ENCODE data around the gene ALG2. TPM values are rescaled to one million over a fixed set of nuclear protein-coding genes. Genes with fewer than 3 reads are reported as not detected.

The ALG2 gene, protein sequence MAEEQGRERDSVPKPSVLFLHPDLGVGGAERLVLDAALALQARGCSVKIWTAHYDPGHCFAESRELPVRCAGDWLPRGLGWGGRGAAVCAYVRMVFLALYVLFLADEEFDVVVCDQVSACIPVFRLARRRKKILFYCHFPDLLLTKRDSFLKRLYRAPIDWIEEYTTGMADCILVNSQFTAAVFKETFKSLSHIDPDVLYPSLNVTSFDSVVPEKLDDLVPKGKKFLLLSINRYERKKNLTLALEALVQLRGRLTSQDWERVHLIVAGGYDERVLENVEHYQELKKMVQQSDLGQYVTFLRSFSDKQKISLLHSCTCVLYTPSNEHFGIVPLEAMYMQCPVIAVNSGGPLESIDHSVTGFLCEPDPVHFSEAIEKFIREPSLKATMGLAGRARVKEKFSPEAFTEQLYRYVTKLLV
- 25.1 TPM for total RNA-seq (2013)
- polyA plus RNA-seq (10 to 100 TPM; 15.9 to 25.5 (median 23.6) TPM), polyA minus RNA-seq (23.1 and 36.1 TPM in 2 replicates), total RNA-seq (18.9 to 65.9 (median 38.1) reads per million in 11 experiments)

DNA sequence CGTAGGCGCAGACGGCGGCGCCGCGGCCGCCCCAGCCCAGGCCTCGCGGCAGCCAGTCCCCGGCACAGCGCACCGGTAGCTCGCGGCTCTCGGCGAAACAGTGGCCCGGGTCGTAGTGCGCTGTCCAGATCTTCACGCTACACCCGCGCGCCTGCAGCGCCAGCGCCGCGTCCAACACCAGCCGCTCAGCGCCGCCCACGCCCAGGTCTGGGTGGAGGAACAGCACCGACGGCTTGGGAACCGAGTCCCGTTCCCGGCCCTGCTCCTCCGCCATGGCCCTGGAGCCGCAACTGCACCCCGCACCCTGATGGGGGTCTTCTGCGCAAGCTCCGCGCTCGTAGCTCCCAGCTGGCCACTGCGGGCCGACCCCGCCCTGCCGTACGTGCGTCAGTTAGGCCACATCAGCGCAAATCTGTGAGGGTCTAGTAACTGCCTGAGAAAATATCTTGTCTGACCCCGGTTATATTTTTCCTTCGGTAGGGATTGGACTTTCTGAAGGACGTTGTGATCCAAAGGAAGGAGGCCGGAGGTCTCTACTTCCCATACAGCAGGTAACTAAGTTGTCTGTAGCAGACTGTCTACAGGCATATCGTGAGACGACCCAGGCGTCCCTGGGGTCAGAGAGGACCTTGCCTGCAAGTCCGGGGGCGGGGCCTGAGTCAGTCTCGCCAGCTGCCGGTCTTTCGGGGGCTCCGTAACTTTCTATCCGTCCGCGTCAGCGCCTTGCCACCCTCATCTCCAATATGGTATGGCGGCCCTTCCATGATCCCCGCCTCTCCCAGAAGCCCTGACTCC, at the start of gene ALG2, which contains the start of gene SEC61B:
TSS of gene ALG2 (minus strand) at position 322 of the 795 bp plus-strand sequence. CDS start at position 274, 48 bp downstream.
TSS of gene SEC61B (plus strand) at position 662 of the 795 bp plus-strand sequence. CDS start at position 744, 82 bp downstream.
- peak within 1 kb of the TSS; percentile 83 to 96 for H3K27ac ChIP-seq (ENCODE audit: low read depth in 1 of 2, low read length in 2 of 2)
- peak within 1 kb of the TSS; percentile 98 to 100 for H3K4me3 Mint-ChIP-seq
- peaks cover 47 to 55% of the 10 kb centered on the region in 2 donors for H3K36me3 Mint-ChIP-seq
- H3K79me2 ChIP-seq (ENCODE audit: insufficient read depth, low read length) = peaks cover 93% of the 10 kb centered on the region
- H3K27me3 ChIP-seq (ENCODE audit: control insufficient read depth in 2 of 2, insufficient read depth in 2 of 2, low read length in 2 of 2) = no peaks in the 10 kb centered on the region
- H3K9me3 ChIP-seq (replicated peaks in 1 of 2; ENCODE audit: control insufficient read depth in 1 of 2, insufficient read depth in 1 of 2, low read length in 2 of 2) = no peaks in the 10 kb centered on the region
- H3K4me1 Mint-ChIP-seq = peaks cover 42% of the 10 kb centered on the region
- peaks cover 23 to 48% of the 10 kb centered on the region in 2 donors for H3K36me3 ChIP-seq (replicated peaks in 1 of 2; ENCODE audit: control insufficient read depth in 1 of 2, insufficient read depth in 2 of 2, low read length in 2 of 2)
- peak within 1 kb of the TSS; percentile 69 to 82 (median 80) for H3K4me3 ChIP-seq (replicated peaks in 1 of 3; ENCODE audit: low read depth in 2 of 3, low read length in 3 of 3)
- 0% methylated on average over 63 of the region's 70 CpGs for WGBS (ENCODE audit: insufficient coverage)
- TF ChIP-seq, protein P1, sequence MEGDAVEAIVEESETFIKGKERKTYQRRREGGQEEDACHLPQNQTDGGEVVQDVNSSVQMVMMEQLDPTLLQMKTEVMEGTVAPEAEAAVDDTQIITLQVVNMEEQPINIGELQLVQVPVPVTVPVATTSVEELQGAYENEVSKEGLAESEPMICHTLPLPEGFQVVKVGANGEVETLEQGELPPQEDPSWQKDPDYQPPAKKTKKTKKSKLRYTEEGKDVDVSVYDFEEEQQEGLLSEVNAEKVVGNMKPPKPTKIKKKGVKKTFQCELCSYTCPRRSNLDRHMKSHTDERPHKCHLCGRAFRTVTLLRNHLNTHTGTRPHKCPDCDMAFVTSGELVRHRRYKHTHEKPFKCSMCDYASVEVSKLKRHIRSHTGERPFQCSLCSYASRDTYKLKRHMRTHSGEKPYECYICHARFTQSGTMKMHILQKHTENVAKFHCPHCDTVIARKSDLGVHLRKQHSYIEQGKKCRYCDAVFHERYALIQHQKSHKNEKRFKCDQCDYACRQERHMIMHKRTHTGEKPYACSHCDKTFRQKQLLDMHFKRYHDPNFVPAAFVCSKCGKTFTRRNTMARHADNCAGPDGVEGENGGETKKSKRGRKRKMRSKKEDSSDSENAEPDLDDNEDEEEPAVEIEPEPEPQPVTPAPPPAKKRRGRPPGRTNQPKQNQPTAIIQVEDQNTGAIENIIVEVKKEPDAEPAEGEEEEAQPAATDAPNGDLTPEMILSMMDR (IDR thresholded peaks at IDR 0.05) = no peak
- H2AFZ ChIP-seq (ENCODE audit: insufficient read depth, low read depth, low read length, poor library complexity, severe bottlenecking) = peak within 1 kb of the TSS; percentile 79
- H3K27me3 Mint-ChIP-seq (ENCODE audit: low read depth in 3 of 3) = peaks cover 0 to 2% (median 0%) of the 10 kb centered on the region in 3 donors
- DNase-seq = peak; percentile 89 to 93 (median 92)
- H4K20me1 ChIP-seq (ENCODE audit: insufficient read depth, low read length) = peaks cover 60% of the 10 kb centered on the region
- peaks cover 27 to 38% of the 10 kb centered on the region in 2 donors for H3K4me1 ChIP-seq (ENCODE audit: control insufficient read depth in 1 of 2, insufficient read depth in 2 of 2, low read length in 2 of 2)
- peak within 1 kb of the TSS; percentile 87 for H3K4me2 ChIP-seq (replicated peaks; ENCODE audit: extremely low read depth, low read length, poor library complexity, severe bottlenecking)
- intact Hi-C loops (cut with micrococcal nuclease) = loop anchor here in 1 of 2 donors (5.0 to 10.0 kb wide), 2 partner anchors 603 to 685 kb away; partner anchors contain the start of genes NR4A3 and STX17
- peak within 1 kb of the TSS; percentile 90 for H3K9ac ChIP-seq (ENCODE audit: insufficient read depth, low read length, poor library complexity, severe bottlenecking)
- H3K9me3 Mint-ChIP-seq = no peaks in the 10 kb centered on the region
- peak within 1 kb of the TSS; percentile 97 to 100 (median 100) for H3K27ac Mint-ChIP-seq

DNA sequence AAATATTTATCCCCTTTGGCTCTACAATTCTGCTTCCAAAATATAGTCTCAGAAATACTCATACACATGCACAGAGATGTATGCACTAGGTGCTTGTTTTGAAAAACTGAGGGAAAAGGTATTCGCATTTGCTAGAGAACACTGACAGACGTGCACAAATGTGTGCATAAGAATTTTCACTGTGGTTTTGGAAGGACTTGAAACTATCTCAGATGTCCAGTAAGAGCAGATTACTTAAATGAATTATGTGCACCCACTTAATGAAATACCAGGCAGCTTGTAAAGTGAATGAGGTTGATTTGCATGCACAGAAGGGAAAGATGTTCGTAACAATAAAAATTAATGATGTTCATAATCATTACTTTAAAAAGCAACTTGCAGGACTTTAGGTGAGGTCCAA, 48.7 kb upstream of the ALG2 start:
- Mint-ChIP-seq H3K27me3 (ENCODE audit: low read depth in 3 of 3) (peaks cover 2 to 4% (median 3%) of the 10 kb centered on the region in 3 donors), H3K9me3 (no peaks in the 10 kb centered on the region), H3K36me3 (no peaks in the 10 kb centered on the region), H3K27ac (no peak overlapping the region), H3K4me1 (peaks cover 10% of the 10 kb centered on the region), H3K4me3 (no peak overlapping the region)
- Histone ChIP-seq H2AFZ (ENCODE audit: insufficient read depth, low read depth, low read length, poor library complexity, severe bottlenecking) (no peak overlapping the region), H3K27me3 (ENCODE audit: control insufficient read depth in 2 of 2, insufficient read depth in 2 of 2, low read length in 2 of 2) (no peaks in the 10 kb centered on the region), H3K4me2 (replicated peaks; ENCODE audit: extremely low read depth, low read length, poor library complexity, severe bottlenecking) (no peak overlapping the region), H3K4me1 (ENCODE audit: control insufficient read depth in 1 of 2, insufficient read depth in 2 of 2, low read length in 2 of 2) (peaks cover 6 to 7% of the 10 kb centered on the region in 2 donors), H3K79me2 (ENCODE audit: insufficient read depth, low read length) (no peaks in the 10 kb centered on the region), H4K20me1 (ENCODE audit: insufficient read depth, low read length) (no peaks in the 10 kb centered on the region), H3K27ac (ENCODE audit: low read depth in 1 of 2, low read length in 2 of 2) (no peak overlapping the region), H3K4me3 (replicated peaks in 1 of 3; ENCODE audit: low read depth in 2 of 3, low read length in 3 of 3) (no peak overlapping the region), H3K9ac (ENCODE audit: insufficient read depth, low read length, poor library complexity, severe bottlenecking) (no peak overlapping the region), H3K9me3 (replicated peaks in 1 of 2; ENCODE audit: control insufficient read depth in 1 of 2, insufficient read depth in 1 of 2, low read length in 2 of 2) (no peaks in the 10 kb centered on the region), H3K36me3 (replicated peaks in 1 of 2; ENCODE audit: control insufficient read depth in 1 of 2, insufficient read depth in 2 of 2, low read length in 2 of 2) (no peaks in the 10 kb centered on the region)
- WGBS (ENCODE audit: insufficient coverage) = no CpG with 5 or more reads among the region's 3 CpGs
- DNase-seq = no peak
- TF ChIP-seq, protein P1 (IDR thresholded peaks at IDR 0.05) = no peak
- intact Hi-C loops (cut with micrococcal nuclease) = no loop called here
